GM18858 (cell line): ENCODE results near the gene DISP1.
A peak's percentile ranks its signal among the peaks of the same experiment; 100 is the strongest.

Experiments used
- ATAC-seq: cut with Tn5 transposase; IDR thresholded peaks from one replicate; pipeline ENCODE4 v1.9.1; 2021; ENCODE audit not compliant: unreplicated experiment

DISP1 gene

GRCh38 chr1:222814536-222815439, at the start of gene DISP1:
Gene DISP1, plus strand, starts transcription at chr1:222815039. Its CDS starts 127,785 bp downstream, at chr1:222942824.
- ATAC-seq: peak; percentile 76

GRCh38 chr1:222767152-222767571, 47.7 kb upstream of the DISP1 start:
- ATAC-seq: no peak

- ATAC-seq: no peak
Observed at GRCh38 chr1:222768592-222768991, 46.2 kb upstream of the DISP1 start.

GRCh38 chr1:222769181-222769580, 45.7 kb upstream of the DISP1 start:
- ATAC-seq: no peak

GRCh38 chr1:222769971-222770620, 44.7 kb upstream of the DISP1 start:
- no peak for ATAC-seq

GRCh38 chr1:222772996-222773379, 41.9 kb upstream of the DISP1 start:
- ATAC-seq: peak; percentile 69

- no peak for ATAC-seq
Observed at GRCh38 chr1:222777463-222777862, 37.4 kb upstream of the DISP1 start.

- no peak for ATAC-seq
Observed at GRCh38 chr1:222777977-222778376, 36.9 kb upstream of the DISP1 start.

- no peak for ATAC-seq
Observed at GRCh38 chr1:222781251-222781650, 33.6 kb upstream of the DISP1 start.

- ATAC-seq: no peak
Observed at GRCh38 chr1:222783051-222783450, 31.8 kb upstream of the DISP1 start.

GRCh38 chr1:222784371-222784770, 30.5 kb upstream of the DISP1 start:
- ATAC-seq: no peak

GRCh38 chr1:222784916-222785315, 29.9 kb upstream of the DISP1 start:
- no peak for ATAC-seq

- no peak for ATAC-seq
Observed at GRCh38 chr1:222785529-222785928, 29.3 kb upstream of the DISP1 start.

GRCh38 chr1:222786121-222786520, 28.7 kb upstream of the DISP1 start:
- ATAC-seq: no peak

- no peak for ATAC-seq
Observed at GRCh38 chr1:222787729-222788128, 27.1 kb upstream of the DISP1 start.

- ATAC-seq: no peak
Observed at GRCh38 chr1:222788402-222789156, 26.3 kb upstream of the DISP1 start.

- no peak for ATAC-seq
Observed at GRCh38 chr1:222790115-222790514, 24.7 kb upstream of the DISP1 start.

GRCh38 chr1:222790520-222790919, 24.3 kb upstream of the DISP1 start:
- no peak for ATAC-seq

GRCh38 chr1:222791006-222791710, 23.7 kb upstream of the DISP1 start:
- ATAC-seq: no peak

- no peak for ATAC-seq
Observed at GRCh38 chr1:222792744-222793143, 22.1 kb upstream of the DISP1 start.
